Left renal cortex interstitium (tissue), 4 donors: ENCODE measurements around the gene CFAP46. TPM values are rescaled to one million over a fixed set of nuclear protein-coding genes. Genes with fewer than 3 reads are reported as not detected.
"Not testable (repeated sequence)": the region's sequence is repeated elsewhere in the genome, so short reads cannot be mapped to it uniquely, and the experiment has no call there.

ENCODE experiments used
- DNase-seq, 4 donors: peaks; one replicate each; pipeline ENCODE4 v3.0.0-alpha.2; 2013; ENCODE audit warnings: low read depth in 4 of 4, low spot score in 2 of 4, missing footprints in 1 of 4
- polyA plus RNA-seq, 4 donors: library from polyadenylated mRNA; unstranded; fragments of 120-200 nt; gene quantifications; one replicate each; pipeline ENCODE4 v1.2.1, GENCODE V29; 2013; ENCODE audit not compliant: insufficient read length in 4 of 4

The CFAP46 gene
- polyA plus RNA-seq, 4 donors, result 6.2 to 12.3 (median 9.4) TPM

- no peak for DNase-seq
Observed at GRCh38 chr10:132836832-132837540, 105.4 kb downstream of the CFAP46 start.

- DNase-seq, result no peak
Observed at GRCh38 chr10:132836248-132836831, 106.0 kb downstream of the CFAP46 start.

GRCh38 chr10:132835848-132836233, 106.5 kb downstream of the CFAP46 start:
- no peak for DNase-seq

GRCh38 chr10:132834891-132835847, 107.2 kb downstream of the CFAP46 start:
- DNase-seq, result no peak

- DNase-seq, result no peak
Observed at GRCh38 chr10:132834311-132834761, 108.0 kb downstream of the CFAP46 start.

- DNase-seq, result no peak
Observed at GRCh38 chr10:132833421-132834111, 108.8 kb downstream of the CFAP46 start.

GRCh38 chr10:132832186-132832969, 110.0 kb downstream of the CFAP46 start:
- no peak for DNase-seq

GRCh38 chr10:132829403-132829802, 113.0 kb downstream of the CFAP46 start:
- DNase-seq, result no peak

- DNase-seq, result no peak
Observed at GRCh38 chr10:132828681-132829080, 113.7 kb downstream of the CFAP46 start.

GRCh38 chr10:132827861-132828539, 114.4 kb downstream of the CFAP46 start:
- no peak for DNase-seq

GRCh38 chr10:132827423-132827789, 115.0 kb downstream of the CFAP46 start:
- DNase-seq, result no peak

- DNase-seq, result no peak
Observed at GRCh38 chr10:132826524-132827422, 115.6 kb downstream of the CFAP46 start.

- DNase-seq, result not testable (repeated sequence)
Observed at GRCh38 chr10:132825783-132826523, 116.4 kb downstream of the CFAP46 start.

GRCh38 chr10:132820056-132820455, 122.3 kb downstream of the CFAP46 start:
- DNase-seq, result no peak

GRCh38 chr10:132817701-132818211, 124.6 kb downstream of the CFAP46 start:
- DNase-seq, result no peak

- DNase-seq, result no peak
Observed at GRCh38 chr10:132816718-132817117, 125.7 kb downstream of the CFAP46 start.

GRCh38 chr10:132815168-132815857, 127.1 kb downstream of the CFAP46 start:
- no peak for DNase-seq
